ENCODE data around the gene MYBPC2.

Gene MYBPC2

GRCh38 chr19:50393589-50393988 is 39.1 kb upstream of the MYBPC2 start:
- Histone ChIP-seq H3K4me1 (ENCODE audit: control insufficient read depth, insufficient read depth, low read length) (no peaks in the 10 kb centered on the region), H3K9ac (ENCODE audit: low read length) (no peak overlapping the region), H3K4me3 (ENCODE audit: low read depth, low read length) (no peak overlapping the region), H3K27me3 (ENCODE audit: control insufficient read depth, insufficient read depth, low read length) (no peaks in the 10 kb centered on the region), H3K36me3 (ENCODE audit: control insufficient read depth, insufficient read depth, low read length) (peaks cover 42% of the 10 kb centered on the region), H3K9me3 (ENCODE audit: control insufficient read depth, insufficient read depth, low read depth, low read length) (peaks cover 5% of the 10 kb centered on the region; the same call in 1 of the 2 replicates), H3K27ac (ENCODE audit: low read depth, low read length) (no peak overlapping the region)

DNA sequence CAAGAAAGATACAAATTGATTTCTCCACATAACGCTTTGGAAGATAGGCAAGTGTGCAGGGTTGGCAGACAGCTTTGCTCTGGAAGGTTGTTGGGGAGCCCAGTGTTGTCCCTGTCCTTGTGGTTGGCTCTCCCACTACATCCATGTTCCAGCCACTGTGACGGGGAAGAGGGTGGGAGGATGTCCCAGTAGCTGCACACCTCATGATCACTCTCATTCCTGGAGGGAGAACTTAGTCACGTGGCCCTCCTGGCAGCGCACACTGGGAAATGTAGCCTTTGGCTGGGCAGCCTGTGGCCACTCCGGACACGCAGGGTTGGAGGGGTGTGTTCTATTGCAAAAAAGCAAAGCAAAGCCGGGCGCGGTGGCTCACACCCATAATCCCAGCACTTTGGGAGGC is 38.7 kb upstream of the MYBPC2 start:
- H3K36me3 ChIP-seq (ENCODE audit: control insufficient read depth, insufficient read depth, low read length) = peaks cover 44% of the 10 kb centered on the region
- H3K4me3 ChIP-seq (ENCODE audit: low read depth, low read length) = no peak overlapping the region
- no peak overlapping the region for H3K9ac ChIP-seq (ENCODE audit: low read length)
- H3K4me1 ChIP-seq (ENCODE audit: control insufficient read depth, insufficient read depth, low read length) = no peaks in the 10 kb centered on the region
- H3K27me3 ChIP-seq (ENCODE audit: control insufficient read depth, insufficient read depth, low read length) = no peaks in the 10 kb centered on the region
- H3K9me3 ChIP-seq (ENCODE audit: control insufficient read depth, insufficient read depth, low read depth, low read length) = peaks cover 5% of the 10 kb centered on the region; the same call in 1 of the 2 replicates
- H3K27ac ChIP-seq (ENCODE audit: low read depth, low read length) = no peak overlapping the region

DNA sequence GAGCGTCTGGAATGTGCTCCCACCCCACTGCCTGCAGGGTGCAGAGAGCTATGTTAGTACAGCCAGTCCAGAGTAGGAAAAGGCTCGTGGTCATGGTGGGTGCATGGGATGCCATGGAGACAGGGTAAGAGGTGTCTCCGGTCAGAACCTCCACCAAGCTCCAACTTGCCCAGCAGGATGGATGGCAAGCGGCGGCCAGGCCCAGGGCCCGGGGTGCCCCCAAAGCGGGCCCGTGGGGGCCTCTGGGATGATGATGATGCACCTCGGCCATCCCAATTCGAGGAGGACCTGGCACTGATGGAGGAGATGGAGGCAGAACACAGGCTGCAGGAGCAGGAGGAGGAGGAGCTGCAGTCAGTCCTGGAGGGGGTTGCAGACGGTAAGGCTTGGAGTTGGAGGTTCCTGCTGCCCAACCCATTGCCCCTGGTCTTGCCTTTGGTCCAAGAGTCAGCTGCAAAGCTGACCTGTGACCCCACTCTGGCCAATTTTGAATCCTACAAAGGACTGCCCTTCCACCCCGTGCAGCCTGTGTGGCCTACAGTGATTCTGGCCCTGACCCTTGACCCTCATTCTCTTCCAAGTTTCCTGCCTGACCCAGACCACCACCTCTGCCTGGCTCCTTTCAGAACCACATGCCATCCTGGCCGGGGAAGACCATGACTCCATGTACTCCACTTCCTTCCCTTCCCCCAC is 33.9 kb upstream of the MYBPC2 start:
- H3K27ac ChIP-seq (ENCODE audit: low read depth, low read length) = no peak overlapping the region
- H3K36me3 ChIP-seq (ENCODE audit: control insufficient read depth, insufficient read depth, low read length) = peaks cover 46% of the 10 kb centered on the region
- no peak overlapping the region for H3K9ac ChIP-seq (ENCODE audit: low read length)
- H3K9me3 ChIP-seq (ENCODE audit: control insufficient read depth, insufficient read depth, low read depth, low read length) = no peaks in the 10 kb centered on the region
- no peaks in the 10 kb centered on the region for H3K4me1 ChIP-seq (ENCODE audit: control insufficient read depth, insufficient read depth, low read length)
- H3K4me3 ChIP-seq (ENCODE audit: low read depth, low read length) = no peak overlapping the region
- no peaks in the 10 kb centered on the region for H3K27me3 ChIP-seq (ENCODE audit: control insufficient read depth, insufficient read depth, low read length)

- Histone ChIP-seq H3K36me3 (ENCODE audit: control insufficient read depth, insufficient read depth, low read length) (peaks cover 46% of the 10 kb centered on the region), H3K9ac (ENCODE audit: low read length) (no peak overlapping the region), H3K4me3 (ENCODE audit: low read depth, low read length) (no peak overlapping the region), H3K27me3 (ENCODE audit: control insufficient read depth, insufficient read depth, low read length) (no peaks in the 10 kb centered on the region), H3K4me1 (ENCODE audit: control insufficient read depth, insufficient read depth, low read length) (no peaks in the 10 kb centered on the region), H3K27ac (ENCODE audit: low read depth, low read length) (no peak overlapping the region), H3K9me3 (ENCODE audit: control insufficient read depth, insufficient read depth, low read depth, low read length) (no peaks in the 10 kb centered on the region)
Observed at GRCh38 chr19:50399368-50399745, 33.3 kb upstream of the MYBPC2 start.

- no peak overlapping the region for H3K9ac ChIP-seq (ENCODE audit: low read length)
- H3K9me3 ChIP-seq (ENCODE audit: control insufficient read depth, insufficient read depth, low read depth, low read length) = no peaks in the 10 kb centered on the region
- no peak overlapping the region for H3K4me3 ChIP-seq (ENCODE audit: low read depth, low read length)
- no peak overlapping the region for H3K27ac ChIP-seq (ENCODE audit: low read depth, low read length)
- H3K36me3 ChIP-seq (ENCODE audit: control insufficient read depth, insufficient read depth, low read length) = peaks cover 63% of the 10 kb centered on the region
- no peaks in the 10 kb centered on the region for H3K27me3 ChIP-seq (ENCODE audit: control insufficient read depth, insufficient read depth, low read length)
- no peaks in the 10 kb centered on the region for H3K4me1 ChIP-seq (ENCODE audit: control insufficient read depth, insufficient read depth, low read length)
Observed at GRCh38 chr19:50401605-50402450, 30.9 kb upstream of the MYBPC2 start.

- no peak overlapping the region for H3K27ac ChIP-seq (ENCODE audit: low read depth, low read length)
- H3K4me1 ChIP-seq (ENCODE audit: control insufficient read depth, insufficient read depth, low read length) = no peaks in the 10 kb centered on the region
- no peak overlapping the region for H3K4me3 ChIP-seq (ENCODE audit: low read depth, low read length)
- H3K9me3 ChIP-seq (ENCODE audit: control insufficient read depth, insufficient read depth, low read depth, low read length) = no peaks in the 10 kb centered on the region
- peaks cover 67% of the 10 kb centered on the region for H3K36me3 ChIP-seq (ENCODE audit: control insufficient read depth, insufficient read depth, low read length)
- no peaks in the 10 kb centered on the region for H3K27me3 ChIP-seq (ENCODE audit: control insufficient read depth, insufficient read depth, low read length)
- H3K9ac ChIP-seq (ENCODE audit: low read length) = no peak overlapping the region
Observed at GRCh38 chr19:50402544-50403301, 30.0 kb upstream of the MYBPC2 start.

DNA sequence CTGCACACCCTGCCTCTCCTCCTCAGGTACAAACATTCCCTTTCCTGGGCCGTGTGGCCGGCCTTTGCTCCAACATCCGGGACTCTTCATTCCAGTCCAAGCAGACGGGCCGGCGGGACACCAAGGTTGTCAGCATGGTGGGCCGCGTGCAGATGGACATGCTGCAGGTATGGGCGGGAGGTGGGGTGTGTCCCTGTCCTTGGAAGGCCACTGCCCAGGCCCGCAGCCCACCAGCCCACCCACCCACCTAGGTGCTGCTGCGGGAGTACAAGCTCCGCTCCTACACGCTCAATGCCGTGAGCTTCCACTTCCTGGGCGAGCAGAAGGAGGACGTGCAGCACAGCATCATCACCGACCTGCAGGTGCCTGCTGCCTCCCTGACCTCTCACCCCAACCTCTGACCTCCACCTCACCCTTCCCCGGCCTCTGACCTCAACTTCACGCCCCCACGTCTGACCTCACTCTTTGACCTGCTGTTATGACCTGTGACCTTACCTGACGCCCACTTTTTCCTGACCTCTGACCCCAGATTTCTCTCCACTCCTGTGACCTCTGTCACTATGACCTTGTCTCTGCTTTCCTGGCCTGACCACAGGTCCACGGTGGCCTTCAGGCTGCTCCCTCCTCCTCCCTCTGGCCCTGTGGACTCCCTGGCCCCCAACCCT is 26.4 kb upstream of the MYBPC2 start:
- Histone ChIP-seq H3K36me3 (ENCODE audit: control insufficient read depth, insufficient read depth, low read length) (peaks cover 83% of the 10 kb centered on the region), H3K27ac (ENCODE audit: low read depth, low read length) (no peak overlapping the region), H3K9me3 (ENCODE audit: control insufficient read depth, insufficient read depth, low read depth, low read length) (no peaks in the 10 kb centered on the region), H3K9ac (ENCODE audit: low read length) (no peak overlapping the region), H3K4me1 (ENCODE audit: control insufficient read depth, insufficient read depth, low read length) (no peaks in the 10 kb centered on the region), H3K27me3 (ENCODE audit: control insufficient read depth, insufficient read depth, low read length) (no peaks in the 10 kb centered on the region), H3K4me3 (ENCODE audit: low read depth, low read length) (no peak overlapping the region)

GRCh38 chr19:50406829-50407228 is 25.9 kb upstream of the MYBPC2 start:
- Histone ChIP-seq H3K36me3 (ENCODE audit: control insufficient read depth, insufficient read depth, low read length) (peaks cover 81% of the 10 kb centered on the region), H3K27me3 (ENCODE audit: control insufficient read depth, insufficient read depth, low read length) (no peaks in the 10 kb centered on the region), H3K27ac (ENCODE audit: low read depth, low read length) (no peak overlapping the region), H3K4me1 (ENCODE audit: control insufficient read depth, insufficient read depth, low read length) (no peaks in the 10 kb centered on the region), H3K9ac (ENCODE audit: low read length) (no peak overlapping the region), H3K9me3 (ENCODE audit: control insufficient read depth, insufficient read depth, low read depth, low read length) (no peaks in the 10 kb centered on the region), H3K4me3 (ENCODE audit: low read depth, low read length) (no peak overlapping the region)

- no peaks in the 10 kb centered on the region for H3K9me3 ChIP-seq (ENCODE audit: control insufficient read depth, insufficient read depth, low read depth, low read length)
- H3K9ac ChIP-seq (ENCODE audit: low read length) = no peak overlapping the region
- H3K4me3 ChIP-seq (ENCODE audit: low read depth, low read length) = no peak overlapping the region
- no peaks in the 10 kb centered on the region for H3K4me1 ChIP-seq (ENCODE audit: control insufficient read depth, insufficient read depth, low read length)
- H3K36me3 ChIP-seq (ENCODE audit: control insufficient read depth, insufficient read depth, low read length) = peaks cover 78% of the 10 kb centered on the region
- no peak overlapping the region for H3K27ac ChIP-seq (ENCODE audit: low read depth, low read length)
- no peaks in the 10 kb centered on the region for H3K27me3 ChIP-seq (ENCODE audit: control insufficient read depth, insufficient read depth, low read length)
Observed at GRCh38 chr19:50409347-50409746, 23.3 kb upstream of the MYBPC2 start.

GRCh38 chr19:50410109-50410508 is 22.6 kb upstream of the MYBPC2 start:
- no peak overlapping the region for H3K4me3 ChIP-seq (ENCODE audit: low read depth, low read length)
- no peaks in the 10 kb centered on the region for H3K9me3 ChIP-seq (ENCODE audit: control insufficient read depth, insufficient read depth, low read depth, low read length)
- no peak overlapping the region for H3K9ac ChIP-seq (ENCODE audit: low read length)
- peaks cover 1% of the 10 kb centered on the region; the same call in 1 of the 2 replicates for H3K4me1 ChIP-seq (ENCODE audit: control insufficient read depth, insufficient read depth, low read length)
- no peaks in the 10 kb centered on the region for H3K27me3 ChIP-seq (ENCODE audit: control insufficient read depth, insufficient read depth, low read length)
- H3K36me3 ChIP-seq (ENCODE audit: control insufficient read depth, insufficient read depth, low read length) = peaks cover 76% of the 10 kb centered on the region
- no peak overlapping the region for H3K27ac ChIP-seq (ENCODE audit: low read depth, low read length)
